SK-N-MC (cell line): ENCODE results near the gene TIAL1.
A peak's percentile ranks its signal among the peaks of the same experiment; 100 is the strongest.
"Not testable (repeated sequence)": the region's sequence is repeated elsewhere in the genome, so short reads cannot be mapped to it uniquely, and the experiment has no call there.

Source experiments
- DNase-seq: peaks from one replicate; pipeline ENCODE4 v3.0.0-alpha.2; 2011; ENCODE audit warnings: low read depth, low spot score
- H3K27ac ChIP-seq: fragments of 200-600 bp; sonication (generic); 2 replicates; pipeline ENCODE4 v1.5.1; 2016; ENCODE audit warnings: mixed run types
- H3K36me3 ChIP-seq: fragments of 200-600 bp; sonication (generic); 2 replicates; pipeline ENCODE4 v1.6.1; 2017; ENCODE audit warnings: antibody characterized with exemption, low read length, mixed read lengths; ENCODE audit not compliant: insufficient read depth
- H3K4me3 ChIP-seq: fragments of 200-600 bp; sonication (generic); 2 replicates; pipeline ENCODE4 v1.5.1; 2016
- H3K9ac ChIP-seq: fragments of 200-600 bp; sonication (generic); 2 replicates; pipeline ENCODE4 v1.8.0; 2017; ENCODE audit warnings: mixed run types, mixed read lengths; ENCODE audit not compliant: insufficient read length
- H3K9me3 ChIP-seq: fragments of 200-600 bp; sonication (generic); 2 replicates; pipeline ENCODE4 v1.6.1; 2017; ENCODE audit warnings: low read depth, mild to moderate bottlenecking, antibody characterized with exemption, low read length, moderate library complexity, mixed read lengths
- EZH2 ChIP-seq: fragments of 200-600 bp; sonication (generic); IDR thresholded peaks from one replicate; pipeline ENCODE4 v1.6.1; 2017; ENCODE audit warnings: antibody characterized with exemption
- FOXP2 ChIP-seq: optimal IDR thresholded peaks from 2 replicates; pipeline ENCODE3; 2011; ENCODE audit warnings: mild to moderate bottlenecking, moderate library complexity; ENCODE audit not compliant: insufficient read depth; ENCODE audit errors: extremely low read length, control extremely low read depth
- POLR2AphosphoS5 ChIP-seq: IDR thresholded peaks from 2 replicates; pipeline ENCODE4 v1.6.1; 2012; ENCODE audit warnings: mild to moderate bottlenecking, low read depth, low read length, borderline replicate concordance

TIAL1 gene

DNA sequence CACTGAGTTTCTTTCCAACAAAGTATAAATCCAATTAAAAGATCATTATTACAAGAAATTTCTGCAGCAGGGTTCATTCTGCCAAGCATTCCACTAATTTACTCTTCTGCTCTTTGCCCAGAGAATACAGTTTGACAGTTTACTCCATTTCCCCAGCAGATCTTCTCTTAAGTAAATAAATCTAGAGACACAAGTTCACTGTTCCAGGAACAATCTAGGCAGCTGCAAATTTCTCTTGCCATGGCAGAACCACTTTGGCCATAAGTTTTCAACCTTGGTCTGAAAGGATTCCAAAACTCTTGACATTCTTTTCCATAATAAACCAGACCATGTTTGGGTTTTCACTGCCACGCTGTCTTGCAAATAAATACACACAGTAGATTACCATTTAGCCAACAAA is 65.7 kb downstream of the TIAL1 start:
- DNase-seq: no peak
- Histone ChIP-seq H3K27ac (no peak overlapping the region), H3K9me3 (no peaks in the 10 kb centered on the region), H3K9ac (no peak overlapping the region), H3K4me3 (no peak overlapping the region), H3K36me3 (no peaks in the 10 kb centered on the region)
- no peak for TF ChIP-seq POLR2AphosphoS5
- no peak for TF ChIP-seq EZH2
- no peak for TF ChIP-seq FOXP2

DNA sequence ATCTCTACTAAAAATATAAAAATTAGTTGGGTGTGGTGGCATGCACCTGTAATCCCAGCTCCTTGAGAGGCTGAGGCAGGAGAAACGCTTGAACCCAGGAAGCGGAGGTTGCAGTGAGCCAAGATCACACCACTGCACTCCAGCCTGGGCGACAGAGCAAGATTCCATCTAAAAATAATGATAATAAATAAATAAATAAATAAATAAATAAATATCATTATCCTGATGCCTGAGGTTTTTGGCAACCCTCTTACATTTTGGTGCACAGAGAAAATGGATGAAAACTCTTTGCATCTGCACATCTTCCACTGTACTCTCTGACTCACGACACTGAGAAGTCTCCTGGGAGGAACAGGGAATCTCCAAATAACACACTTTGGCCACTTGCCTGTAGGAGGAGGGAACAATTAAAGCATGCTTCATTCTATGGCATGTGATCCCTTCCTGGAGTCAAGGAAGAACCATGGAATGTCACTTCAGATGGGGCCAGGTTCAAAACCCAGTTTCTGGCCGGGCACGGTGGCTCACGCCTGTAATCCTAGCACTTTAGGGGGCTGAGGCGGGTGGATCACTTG is 68.0 kb downstream of the TIAL1 start:
- not testable (repeated sequence) for H3K4me3 ChIP-seq, DNase-seq, H3K9ac ChIP-seq, H3K27ac ChIP-seq, H3K36me3 ChIP-seq, H3K9me3 ChIP-seq

DNA sequence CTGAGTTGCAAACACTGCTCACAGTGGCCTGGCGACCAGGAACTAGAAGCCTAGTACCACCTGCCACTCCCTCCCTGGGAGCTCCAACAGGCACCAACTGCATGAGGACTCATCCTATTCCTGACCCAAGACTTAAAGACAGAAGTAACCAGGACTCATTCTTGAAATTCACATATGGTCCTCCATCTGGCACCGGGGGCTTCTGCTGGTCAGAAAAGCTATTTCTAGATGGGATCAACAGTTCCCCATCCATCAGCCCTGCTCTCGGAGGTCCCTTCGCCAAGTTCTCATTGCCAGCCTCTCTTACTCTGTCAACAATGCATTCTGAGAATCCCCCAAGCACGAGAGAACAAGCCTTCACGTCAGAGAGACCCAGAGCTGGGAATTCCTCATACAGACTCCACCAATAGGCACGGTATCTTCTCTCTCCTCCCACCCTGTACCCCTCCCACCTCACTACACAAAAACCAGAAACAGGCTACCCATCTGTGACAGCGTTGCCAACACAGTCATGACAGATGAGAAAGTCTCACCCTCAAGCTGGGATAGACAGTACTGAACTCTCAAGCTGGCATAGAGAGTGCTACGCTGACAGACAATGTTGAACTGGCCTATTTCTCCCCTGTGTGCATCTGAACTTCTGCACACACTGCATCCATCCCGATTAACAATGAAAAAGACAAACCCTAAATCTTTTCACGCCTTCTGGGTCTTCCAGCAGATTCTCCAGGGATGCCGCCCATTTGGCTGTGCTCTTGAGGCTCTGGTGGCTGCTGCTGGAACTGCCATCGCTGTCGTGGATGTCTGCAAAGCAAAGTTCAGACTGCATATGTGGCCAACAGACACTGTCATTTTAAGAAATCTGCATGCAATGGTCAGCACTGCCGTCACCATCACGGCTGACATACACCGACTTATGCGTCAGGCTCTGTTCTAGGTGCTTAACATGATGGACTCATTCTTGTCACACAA is 69.9 kb downstream of the TIAL1 start:
- H3K9me3 ChIP-seq: no peaks in the 10 kb centered on the region
- DNase-seq: no peak
- no peak for TF ChIP-seq POLR2AphosphoS5
- no peak for TF ChIP-seq EZH2
- TF ChIP-seq FOXP2: no peak
- no peaks in the 10 kb centered on the region for H3K36me3 ChIP-seq
- H3K4me3 ChIP-seq: no peak overlapping the region
- no peak overlapping the region for H3K9ac ChIP-seq
- H3K27ac ChIP-seq: no peak overlapping the region

DNA sequence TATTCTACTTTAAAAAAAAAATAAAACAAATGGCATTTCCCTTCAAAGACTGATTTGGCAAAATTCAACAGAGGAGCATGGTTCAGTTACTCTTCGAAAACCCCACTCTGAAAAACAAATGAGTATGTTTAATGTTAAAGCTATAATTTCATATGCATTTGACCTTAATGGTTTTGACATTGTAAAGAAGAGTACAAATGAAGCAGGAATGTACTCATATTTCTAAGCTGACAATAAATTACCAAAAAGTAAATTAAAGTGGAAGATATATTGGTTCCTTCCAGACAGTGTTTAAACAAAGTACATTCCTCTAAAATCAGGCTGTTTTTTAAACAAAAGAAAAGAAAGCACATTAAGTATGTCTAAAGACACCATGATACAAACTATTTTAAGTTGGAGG is 70.6 kb downstream of the TIAL1 start:
- Histone ChIP-seq H3K9ac (no peak overlapping the region), H3K9me3 (no peaks in the 10 kb centered on the region), H3K4me3 (no peak overlapping the region), H3K27ac (peak overlapping the region; percentile 57), H3K36me3 (no peaks in the 10 kb centered on the region)
- no peak for DNase-seq
- TF ChIP-seq EZH2 (no peak), POLR2AphosphoS5 (no peak), FOXP2 (no peak)

DNA sequence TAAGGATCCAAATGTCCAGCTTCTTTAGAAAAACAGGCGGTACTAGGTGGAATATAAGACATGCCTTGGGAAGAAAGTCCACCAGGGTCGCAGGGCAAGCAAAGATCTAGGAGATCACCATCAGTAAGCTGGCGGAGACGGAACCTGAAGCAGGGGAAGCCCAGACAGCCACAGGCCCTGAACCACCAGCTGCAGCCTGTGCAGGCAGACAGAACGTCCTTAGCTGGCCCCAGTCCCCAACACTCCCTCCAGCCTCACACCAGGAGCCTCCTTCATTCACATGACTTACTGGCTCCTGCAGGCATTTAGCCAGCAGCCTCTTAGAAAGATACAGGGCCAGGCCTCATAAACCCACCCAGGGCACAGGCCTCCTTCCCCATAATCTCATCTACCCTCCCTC is 71.6 kb downstream of the TIAL1 start:
- TF ChIP-seq POLR2AphosphoS5 (no peak), EZH2 (no peak), FOXP2 (no peak)
- H3K9ac ChIP-seq: no peak overlapping the region
- no peaks in the 10 kb centered on the region for H3K9me3 ChIP-seq
- no peaks in the 10 kb centered on the region for H3K36me3 ChIP-seq
- H3K27ac ChIP-seq: peak overlapping the region; percentile 57; the same call in 1 of the 2 replicates
- H3K4me3 ChIP-seq: no peak overlapping the region
- no peak for DNase-seq

DNA sequence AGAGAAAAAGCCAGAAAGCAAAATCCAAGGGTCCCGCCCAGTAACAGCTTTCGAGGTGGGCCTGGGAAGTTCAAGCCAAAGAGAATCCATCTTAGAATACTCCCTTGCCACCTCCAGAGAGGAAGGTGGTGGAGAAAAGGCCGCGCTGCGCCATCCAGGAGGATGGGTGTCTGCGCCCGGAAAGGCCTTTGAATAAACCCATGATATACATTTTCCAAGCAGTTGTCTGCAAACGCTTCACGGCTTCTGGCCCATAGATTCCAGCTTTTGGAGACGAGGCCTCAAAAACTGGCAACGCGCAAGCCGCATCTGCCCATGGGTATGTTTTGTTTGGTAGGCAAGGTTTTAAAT is 72.1 kb downstream of the TIAL1 start:
- TF ChIP-seq POLR2AphosphoS5: no peak
- no peak for TF ChIP-seq FOXP2
- TF ChIP-seq EZH2: no peak
- H3K9ac ChIP-seq: no peak overlapping the region
- DNase-seq: no peak
- no peak overlapping the region for H3K4me3 ChIP-seq
- no peaks in the 10 kb centered on the region for H3K9me3 ChIP-seq
- H3K36me3 ChIP-seq: no peaks in the 10 kb centered on the region
- no peak overlapping the region for H3K27ac ChIP-seq

DNA sequence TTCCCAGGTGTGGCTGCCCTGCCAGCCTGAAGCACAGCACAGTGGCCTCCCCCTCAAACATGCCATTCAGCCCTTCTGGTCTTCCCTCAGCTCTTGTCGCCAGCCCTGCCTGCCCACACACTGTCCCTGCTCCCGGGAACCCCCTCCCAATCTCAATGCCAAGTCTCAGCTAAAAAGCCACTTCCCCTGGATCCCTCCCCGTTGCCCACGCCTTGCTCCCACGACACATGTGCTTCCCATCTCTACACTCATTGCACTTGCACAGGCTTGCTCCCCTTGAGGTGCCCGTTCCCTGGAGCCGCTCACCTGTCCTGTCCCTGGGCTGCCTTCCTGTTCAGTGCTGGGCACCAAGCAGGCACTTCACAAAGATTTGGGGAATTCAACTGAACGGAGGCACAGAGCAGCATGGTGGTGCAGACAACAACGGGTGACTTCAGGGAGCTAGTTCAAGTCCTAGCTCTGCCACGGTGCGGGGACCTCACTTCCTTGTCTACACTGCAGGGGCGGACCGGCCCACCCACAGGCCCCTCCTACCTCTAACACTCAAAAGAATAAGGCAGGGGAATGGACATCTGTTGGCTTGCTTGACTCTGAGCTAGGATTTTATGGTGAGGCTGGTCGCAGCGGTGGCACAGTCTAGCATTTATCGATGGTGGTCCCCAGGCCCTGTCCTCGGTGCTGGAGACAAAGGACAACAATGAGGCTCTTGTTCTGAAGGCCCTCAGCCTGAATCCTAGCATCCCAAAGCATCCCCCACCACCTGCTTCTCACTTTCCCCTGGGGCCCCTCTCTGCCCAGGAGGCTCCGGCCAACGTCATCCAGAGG is 72.7 kb downstream of the TIAL1 start:
- Histone ChIP-seq H3K4me3 (no peak overlapping the region), H3K27ac (no peak overlapping the region), H3K9ac (no peak overlapping the region), H3K9me3 (no peaks in the 10 kb centered on the region), H3K36me3 (no peaks in the 10 kb centered on the region)
- no peak for TF ChIP-seq EZH2
- no peak for TF ChIP-seq POLR2AphosphoS5
- TF ChIP-seq FOXP2: no peak
- no peak for DNase-seq
